Stimulated activated CD8-positive, alpha-beta memory T cell treated with anti-CD3 and anti-CD28 coated beads, Interleukin-7, amount 100 ng/mL, for 4 hours (primary cell): ENCODE measurements around the gene NDUFA8.

Experiments used
- DNase-seq, 2 donors: peaks; one replicate each; pipeline ENCODE4 v3.0.0-alpha.2; 2020; ENCODE audit warnings: low read depth in 2 of 2

The NDUFA8 gene

DNA sequence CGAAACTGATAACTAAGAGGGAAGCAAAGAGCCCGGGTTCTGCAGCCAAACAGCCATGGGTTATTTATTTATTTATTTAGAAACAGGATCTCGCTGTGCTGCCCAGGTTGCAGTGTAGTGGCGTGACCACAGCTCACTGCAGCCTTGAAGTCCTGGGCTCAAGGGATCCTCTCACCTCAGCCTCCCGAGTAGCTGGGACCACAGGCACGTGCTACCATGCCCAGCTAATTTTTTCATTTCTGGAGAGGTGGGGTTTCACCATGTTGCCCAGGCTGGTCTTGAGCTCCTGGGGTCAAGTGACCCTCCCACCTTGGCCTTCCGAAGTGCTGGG lies 24.1 kb downstream of the NDUFA8 start:
- DNase-seq = no peak

DNA sequence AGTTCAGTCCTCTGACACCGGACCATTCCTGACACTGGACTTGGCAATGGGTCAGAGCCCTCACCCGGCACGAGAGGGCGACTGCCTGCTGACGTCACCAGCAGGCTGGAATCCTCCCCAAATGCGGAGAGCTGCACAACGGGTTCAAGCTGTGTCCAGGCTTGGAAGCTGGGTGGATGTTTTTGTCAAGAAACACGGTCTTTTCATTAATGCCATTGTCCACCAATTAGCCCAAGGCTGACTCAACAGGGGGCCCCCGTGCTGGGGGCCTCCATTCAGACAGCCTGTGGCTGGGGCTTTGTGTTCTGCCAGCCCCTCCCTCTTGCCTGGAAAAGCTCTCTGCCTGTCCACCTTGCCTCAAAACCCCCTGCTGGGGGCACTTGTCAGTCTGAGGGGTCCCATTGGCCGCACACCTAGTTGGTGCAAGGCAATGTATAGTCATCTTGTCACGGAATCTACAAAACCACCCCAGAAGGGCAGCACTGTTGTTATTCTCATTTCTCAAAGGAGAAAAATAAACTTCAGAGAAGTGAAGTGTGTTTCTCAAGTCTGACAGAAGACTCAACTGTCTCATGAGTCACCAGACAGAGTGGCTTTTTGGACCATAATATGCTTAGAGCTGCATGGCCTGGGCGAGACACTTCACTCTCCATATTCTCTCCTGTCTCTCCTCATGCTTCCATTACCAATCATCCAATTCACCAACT lies 24.6 kb downstream of the NDUFA8 start:
- no peak for DNase-seq

DNA sequence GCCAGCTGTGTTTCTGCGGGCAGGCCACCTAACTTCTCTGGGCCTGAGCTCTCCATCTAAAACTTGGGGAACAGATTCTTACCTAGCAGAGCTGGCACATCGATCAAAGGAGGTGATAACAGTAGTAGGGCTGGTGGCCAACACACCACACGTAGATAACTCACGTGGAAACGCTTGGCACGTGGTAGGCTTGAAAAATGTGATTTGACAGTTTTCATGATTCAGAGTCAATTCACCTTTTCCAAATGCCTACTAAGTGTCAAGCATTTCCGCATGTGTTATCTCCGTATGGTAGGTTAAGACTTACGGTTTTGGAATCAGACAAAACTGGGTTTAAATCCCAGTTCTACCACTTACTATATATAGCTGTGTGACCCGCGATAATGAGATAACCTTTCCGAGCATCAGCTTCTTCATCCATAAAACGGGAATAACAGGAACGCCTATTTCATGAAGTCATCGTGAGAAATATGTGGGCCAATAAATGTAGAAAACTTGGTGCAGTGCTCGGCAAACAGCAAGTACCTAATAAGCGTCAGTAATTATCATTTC lies 25.5 kb downstream of the NDUFA8 start:
- DNase-seq = no peak

DNA sequence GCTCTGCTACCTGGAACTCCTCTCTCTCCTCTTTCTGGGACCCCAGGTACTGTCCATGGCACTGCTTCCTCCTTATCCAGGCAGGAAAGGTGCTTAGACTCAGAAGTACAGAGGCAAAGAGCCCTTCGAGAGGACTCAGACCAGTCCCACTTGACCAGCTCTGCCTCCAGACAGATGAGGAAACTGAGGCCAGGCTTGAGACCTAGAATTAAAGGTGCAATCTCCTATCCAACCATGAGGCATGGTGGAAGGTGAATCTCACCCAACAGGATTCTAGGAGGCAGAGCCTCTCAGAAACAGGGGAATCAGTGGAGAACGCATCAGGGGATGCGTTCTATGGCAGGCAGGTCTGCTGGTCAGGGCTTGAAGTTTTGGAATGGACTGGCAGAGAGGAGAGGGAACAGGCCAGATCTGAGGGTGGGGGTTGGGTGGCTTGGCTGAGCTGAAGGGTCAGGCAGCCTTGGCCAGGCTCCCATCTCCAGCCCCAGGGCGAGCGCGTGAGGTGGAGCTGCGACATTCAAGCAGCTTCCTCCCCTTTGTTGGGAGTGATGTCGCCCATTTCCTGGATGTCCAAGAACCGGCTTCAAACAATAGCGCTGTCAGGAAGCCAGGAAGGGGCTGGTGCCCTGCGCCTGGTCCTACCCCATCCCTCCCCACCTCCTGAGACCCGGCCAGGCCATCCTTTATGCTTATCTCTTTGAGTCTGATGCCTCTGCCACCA lies 26.2 kb downstream of the NDUFA8 start:
- DNase-seq = no peak

DNA sequence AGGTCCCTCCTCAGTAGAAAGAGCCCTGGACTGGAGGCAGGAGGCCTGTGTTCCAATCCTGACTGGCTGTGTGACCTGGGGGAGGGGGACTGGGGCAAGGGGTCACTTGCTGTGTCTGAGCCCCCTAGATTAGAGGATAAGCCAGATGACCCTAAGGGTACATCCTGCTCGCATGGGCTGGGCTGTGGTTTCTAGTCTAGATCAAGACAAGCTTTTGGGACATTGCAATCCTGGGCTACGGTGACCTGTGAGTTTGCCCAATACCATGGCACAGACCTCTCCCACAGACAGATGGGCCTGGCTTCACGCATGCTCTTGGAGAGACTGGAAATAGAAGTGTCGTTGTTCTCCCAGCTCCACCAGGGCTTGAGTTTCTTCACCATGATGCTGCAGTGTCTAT lies 27.0 kb downstream of the NDUFA8 start:
- DNase-seq = no peak

DNA sequence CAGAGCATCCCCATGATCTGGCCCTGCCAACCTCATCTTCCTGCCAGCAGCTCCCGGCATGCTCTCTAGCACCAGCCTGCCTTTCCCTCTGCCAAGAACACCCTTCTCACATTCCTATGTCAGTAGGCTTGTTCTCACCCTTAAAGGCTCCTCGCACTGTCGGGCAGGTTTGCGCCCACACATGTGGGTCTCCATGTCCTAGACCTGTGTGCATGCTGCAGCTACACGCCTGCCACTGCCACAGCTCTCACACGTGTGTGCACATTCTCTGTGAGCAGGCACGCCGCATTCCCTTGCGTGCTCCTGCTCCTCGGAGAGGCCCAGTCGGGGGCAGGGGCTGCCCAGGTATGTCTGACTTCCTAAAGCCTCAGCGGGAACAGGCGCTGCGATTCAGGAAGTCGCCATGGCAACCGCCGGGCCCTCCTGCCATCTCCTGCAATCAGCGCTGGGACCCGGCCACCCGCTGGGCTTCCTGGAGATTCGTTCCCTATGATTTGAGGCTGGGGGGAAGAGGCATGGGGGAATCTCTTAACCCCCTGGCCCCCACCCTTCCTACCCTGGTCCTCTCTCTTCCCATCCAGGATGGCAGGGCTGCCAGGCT lies 28.1 kb downstream of the NDUFA8 start:
- DNase-seq = no peak

DNA sequence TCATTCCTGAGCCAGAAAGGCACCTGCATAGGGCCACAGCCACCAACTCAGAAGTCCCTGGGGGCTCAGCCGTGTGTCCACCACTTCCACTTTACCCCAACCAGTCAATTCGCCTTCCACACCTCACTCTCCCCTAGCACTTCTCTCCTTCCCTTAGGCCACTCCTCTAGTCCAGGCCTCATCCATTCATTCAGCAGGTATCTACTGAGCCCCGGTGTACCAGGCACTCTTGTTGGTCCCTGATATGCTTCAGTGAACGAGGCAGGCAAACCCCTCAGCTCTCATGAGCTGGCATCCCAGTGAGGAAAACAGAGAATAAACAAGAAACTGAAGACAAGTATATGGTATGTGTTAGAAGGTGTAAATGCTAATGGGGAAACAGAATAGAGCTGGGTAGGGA lies 28.7 kb downstream of the NDUFA8 start:
- DNase-seq = no peak

DNA sequence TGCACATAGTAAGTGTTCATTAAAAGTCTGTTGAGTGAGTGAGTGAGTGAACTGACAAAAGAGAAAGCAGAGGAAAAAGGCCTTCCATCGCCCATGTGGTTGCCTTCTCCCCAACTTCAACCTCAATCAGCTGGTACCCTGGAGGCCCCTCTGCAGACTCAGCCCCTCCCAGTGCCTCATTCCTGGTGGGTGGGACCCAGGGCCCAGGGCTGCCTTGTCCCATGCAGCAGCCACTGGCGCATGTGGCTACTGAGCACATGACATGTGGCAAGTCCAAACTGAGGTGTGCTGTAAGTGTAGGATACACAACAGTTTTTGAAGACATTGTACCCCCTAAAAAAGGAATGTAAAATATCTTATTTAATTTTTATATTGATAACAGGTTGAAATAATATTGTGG lies 29.6 kb downstream of the NDUFA8 start:
- no peak for DNase-seq

DNA sequence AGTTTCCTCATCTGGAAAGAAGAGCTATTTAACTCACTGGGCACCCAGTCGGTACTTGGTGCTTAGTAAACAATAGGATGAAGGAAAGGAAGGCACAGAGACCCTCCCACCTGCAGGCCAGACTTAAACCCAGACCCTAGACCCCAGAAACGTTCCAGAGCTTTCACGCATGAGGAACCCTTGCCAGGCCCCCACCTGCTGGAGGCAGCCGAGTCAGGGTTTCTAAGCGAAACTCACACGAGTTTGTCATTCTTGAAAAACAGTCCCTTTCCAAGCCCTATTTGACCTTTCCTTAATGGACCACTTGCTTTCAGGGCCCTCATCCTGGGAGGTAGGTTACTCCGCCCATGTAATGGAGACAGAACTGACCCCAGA lies 30.6 kb downstream of the NDUFA8 start:
- no peak for DNase-seq

DNA sequence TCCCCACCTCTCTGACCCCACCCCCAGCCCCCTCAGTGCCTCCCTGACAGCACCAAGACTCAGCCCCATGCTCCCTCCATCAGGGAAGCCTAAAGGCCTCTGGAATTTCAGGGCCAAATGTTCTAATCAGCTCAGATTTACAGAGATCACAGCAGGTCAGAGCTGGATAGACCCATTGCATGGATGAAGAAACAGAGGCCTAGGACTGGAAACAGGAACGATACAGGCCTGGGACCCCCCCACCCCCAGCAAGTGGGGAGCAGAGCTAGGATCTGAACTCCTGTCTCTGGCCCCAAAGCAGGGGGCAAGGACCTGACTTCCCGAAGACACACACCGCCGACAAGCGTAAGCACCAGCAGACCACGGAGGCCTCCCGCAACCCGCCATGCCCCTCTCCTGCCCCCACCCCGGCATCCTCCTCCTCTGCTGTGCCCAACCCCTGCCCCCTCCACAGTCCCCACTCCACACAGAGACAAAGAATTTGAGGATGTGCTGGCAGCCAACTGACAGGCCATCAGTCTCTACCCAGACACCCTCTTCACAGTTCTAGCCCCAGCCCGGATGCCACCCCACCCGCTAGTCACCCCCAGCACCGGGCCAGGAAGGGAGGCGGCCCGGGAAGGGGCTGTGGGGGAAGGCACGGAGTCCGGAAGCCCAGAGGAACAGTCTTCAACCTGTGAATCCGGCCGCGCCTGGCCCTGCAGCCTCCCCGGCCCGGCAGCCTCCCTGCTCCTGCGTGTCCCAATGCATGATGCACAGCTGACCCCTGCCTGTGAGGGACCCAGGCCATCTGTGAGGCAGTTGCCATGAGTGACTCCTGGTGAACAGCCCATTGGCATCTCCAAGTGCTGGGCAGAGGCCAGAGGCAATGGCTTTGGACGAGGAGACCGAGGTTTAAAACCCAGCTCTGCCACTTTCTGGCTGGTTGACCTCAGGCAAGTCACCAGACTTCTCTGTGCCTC lies 31.3 kb downstream of the NDUFA8 start:
- DNase-seq = no peak

DNA sequence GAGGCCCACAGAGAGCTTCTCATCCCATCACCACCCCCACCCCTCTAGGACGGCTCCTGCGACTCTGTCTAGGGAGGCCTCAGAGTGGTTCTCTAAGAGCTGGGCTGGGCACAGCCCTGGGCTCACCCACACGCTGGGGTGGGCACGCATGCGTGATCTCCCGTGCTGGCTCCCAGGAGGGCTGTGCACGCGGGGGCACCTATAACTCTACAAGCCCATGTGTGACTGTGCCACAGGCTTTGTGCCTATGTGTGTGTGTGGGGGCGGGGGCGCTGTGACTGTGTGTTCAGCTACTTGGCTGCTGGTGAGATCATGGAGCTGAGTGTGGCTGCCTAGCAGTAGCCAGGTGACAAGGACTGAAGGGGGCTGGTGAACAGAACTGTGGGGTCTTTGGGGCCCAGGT lies 32.2 kb downstream of the NDUFA8 start:
- DNase-seq = peak in 1 of 2 donors; percentile 8

DNA sequence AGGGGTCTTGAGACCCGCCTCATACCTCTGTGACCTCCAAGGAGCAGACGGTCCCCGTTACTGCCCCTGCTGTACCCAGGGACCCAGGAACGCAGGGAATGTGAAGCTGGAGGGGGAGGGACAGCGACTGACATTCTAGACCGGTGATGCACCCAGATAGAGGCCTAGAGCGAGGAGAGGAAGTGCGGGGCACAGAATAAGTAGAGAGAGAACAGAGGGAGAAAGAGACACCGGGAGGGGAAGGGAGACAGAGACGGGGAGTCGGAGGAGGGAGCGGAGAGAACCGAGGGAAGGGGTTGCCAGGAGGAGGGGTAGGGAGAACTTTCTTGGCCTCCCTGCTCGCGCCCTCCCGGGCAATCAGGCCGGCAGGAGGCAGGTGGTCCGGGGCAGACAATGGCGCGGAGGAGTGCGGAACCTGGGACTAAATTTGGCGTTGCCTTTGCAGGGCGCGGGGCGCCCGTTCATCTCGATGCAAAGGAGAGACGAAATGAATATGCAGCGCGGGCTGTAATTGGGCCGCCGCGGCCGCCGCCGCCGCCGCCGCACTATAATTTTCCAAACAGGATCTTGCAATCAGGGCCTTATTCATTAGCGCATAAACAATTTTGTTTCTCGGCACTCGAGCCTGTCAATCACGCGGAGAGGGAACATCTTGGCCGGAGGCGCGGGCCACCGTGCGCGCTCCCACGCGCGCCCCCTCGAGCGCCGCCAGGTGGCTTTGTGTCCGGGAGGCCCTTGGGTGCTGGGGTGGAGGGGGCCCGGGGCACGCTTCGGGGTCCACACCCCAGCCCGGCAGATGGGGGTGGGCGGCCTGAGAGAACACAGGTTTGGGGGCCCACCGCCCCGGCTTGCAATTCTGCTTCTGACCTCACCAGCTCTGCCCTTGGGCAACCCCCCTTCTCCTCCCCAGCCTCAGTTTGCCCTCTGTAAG lies 33.0 kb downstream of the NDUFA8 start:
- no peak for DNase-seq

DNA sequence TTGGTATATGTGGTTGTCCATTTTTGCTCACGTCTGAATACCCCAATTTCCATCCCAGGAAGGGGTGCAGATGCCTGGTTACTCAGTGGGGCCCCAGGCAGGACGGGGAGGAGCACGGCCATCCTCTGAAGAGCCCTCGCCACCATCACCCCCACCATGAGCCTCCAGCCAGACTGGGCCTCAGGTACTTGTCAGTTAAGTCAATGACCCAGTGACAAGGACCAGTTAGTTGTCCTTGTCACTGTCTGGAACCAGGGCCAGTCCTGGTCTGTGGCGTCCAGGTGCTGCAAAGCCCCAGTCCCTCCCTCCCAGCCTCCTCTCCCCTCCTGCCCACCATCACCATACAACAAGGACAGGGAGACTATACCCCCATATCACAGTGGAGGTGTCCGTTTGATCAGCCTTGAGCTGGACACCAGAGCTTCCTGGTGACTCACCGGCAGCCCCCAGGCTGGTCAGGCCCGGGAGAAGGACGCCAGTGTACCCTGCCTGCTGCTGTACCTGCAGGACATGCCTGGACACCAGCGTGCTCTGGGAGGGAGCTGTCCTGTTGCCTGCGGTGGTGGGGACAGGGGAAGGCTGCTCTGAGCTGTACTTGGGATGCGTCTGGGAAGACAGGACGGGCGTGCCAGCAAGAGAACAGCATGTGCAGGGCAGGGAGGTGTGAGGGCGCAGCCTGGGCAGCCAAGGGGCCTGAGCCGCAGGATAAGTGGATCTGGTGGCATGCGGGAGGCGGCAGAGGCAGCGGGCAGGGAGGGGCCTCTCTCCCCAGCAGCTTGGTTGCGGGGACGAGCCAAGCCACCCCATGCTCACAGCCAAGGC lies 33.9 kb downstream of the NDUFA8 start:
- DNase-seq = no peak

DNA sequence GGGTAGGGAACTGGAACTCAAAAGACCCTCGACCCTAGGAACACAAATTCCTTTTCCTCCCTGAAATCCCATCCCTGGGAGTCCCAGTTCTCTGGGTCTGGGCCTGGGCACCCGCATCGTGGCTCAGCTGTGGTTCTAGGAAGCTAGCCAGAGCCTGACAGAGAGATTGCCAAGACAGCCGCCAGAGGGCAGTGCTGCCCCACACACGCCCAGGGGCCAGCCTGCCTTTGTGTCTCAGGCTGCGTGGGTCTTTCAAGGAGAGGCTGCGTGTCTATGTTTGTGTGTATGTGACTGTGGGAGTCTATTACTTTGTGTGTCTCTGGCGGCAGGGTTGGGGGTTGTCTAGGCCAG lies 34.4 kb downstream of the NDUFA8 start:
- DNase-seq = peak; percentile 57 to 59

DNA sequence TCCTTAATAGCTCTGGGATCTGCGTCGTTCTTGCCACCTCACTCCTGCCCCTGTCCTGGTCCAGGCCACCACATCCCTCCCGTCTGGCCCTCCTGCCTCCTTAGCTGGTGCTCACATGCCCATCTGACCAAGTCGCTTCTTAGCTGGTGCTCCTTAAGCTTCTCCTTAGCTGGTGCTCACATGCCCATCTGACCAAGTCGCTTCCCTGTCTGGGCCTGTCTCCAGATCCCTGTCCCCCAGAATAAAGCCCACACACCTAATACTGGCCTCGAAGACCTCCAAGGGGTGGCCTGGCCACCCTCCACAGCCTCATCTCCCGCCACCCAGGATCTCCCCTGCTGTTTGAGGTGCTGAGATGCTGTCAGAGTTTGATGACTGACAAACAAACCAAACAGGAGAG lies 35.1 kb downstream of the NDUFA8 start:
- DNase-seq = no peak

DNA sequence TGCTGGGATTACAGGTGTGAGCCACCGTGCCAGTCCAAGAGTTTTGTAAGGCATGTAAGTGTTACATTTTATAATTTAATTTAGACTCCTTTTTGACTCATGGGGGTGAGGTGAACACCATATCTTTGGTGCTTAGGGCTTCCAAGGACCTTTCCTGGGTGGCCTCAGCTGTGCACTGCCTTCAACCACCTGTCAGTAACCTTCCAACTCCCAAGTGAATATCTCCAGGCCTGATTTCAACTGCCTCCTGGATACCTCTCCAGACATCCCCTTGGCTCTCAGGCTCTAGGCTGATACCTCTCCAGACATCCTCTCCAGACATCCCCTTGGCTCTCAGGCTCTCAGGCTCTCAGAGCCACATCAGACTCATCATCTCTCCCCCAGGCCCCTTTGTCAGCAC lies 35.5 kb downstream of the NDUFA8 start:
- DNase-seq = no peak

DNA sequence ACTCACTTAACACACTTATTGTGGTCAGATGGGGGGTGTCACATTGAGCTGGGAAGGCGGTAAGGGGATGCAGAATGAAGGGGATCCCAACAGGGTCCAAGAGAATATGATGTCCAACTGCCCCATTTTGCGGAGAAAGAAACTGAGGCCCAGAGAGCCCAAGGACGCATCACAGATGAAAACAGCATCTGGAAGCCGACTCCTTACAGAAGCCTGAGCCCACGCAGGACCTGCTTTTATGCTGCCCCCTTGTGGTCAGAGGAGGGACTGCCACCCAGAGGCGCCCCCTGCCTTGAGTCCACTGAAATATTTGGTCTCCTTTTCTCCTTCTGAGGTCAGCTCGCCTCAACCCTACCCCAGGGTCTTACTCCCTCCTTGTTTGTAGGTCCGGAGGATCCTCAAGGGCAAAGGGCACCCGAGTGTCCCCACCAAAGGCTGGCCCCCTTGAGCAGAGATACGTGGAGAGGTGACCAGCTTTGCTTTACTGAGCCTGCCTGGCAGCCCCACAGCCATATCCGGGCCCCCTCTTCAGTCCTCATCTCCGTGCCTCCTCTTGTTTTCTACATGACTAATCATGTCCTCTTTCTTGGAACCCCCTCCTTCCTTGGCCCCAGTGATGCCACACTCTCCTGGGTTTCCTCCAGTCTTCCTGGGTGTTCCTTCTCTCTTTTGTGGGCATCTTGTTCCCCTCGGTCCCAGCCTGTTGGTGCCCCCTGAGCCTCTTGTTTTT lies 36.5 kb downstream of the NDUFA8 start:
- DNase-seq = peak; percentile 42 to 44

DNA sequence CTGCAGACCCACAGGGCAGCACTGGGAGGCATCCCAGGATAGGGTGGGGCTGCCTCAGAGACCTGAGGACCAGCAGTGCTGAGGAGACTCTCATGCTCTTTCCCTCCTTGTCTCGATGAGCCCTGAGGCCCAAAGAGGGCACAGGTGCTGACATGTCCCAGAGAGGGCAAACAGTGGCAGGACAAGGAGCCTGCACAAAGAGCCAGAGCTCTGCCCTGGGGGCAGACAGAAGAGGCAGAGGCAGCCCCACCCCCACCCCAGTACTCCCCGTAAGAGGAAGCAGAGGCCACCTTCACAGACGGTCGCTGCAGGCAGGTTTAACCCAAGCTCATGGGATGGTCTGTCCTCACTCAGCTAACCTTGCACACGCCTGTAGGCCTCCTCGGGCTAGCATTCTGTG lies 37.1 kb downstream of the NDUFA8 start:
- no peak for DNase-seq

DNA sequence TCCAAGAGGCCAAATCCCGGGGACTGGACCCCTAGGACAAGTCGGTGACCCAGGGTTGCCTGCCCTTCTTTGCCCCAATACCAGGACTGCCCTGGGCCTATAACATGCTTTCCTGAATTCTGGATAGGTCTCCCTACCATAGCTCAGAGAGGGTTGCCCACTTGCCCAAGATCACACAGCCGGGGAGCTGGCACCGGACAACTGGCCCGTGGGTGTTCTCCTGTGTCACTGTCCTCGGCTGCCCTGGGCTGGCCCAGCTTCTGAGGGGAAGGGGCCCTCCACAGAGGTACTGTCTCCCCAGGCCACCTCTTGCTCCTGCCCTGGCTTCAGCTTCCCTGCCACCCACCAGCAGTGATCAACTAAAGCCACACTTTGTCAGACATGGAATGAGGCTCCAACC lies 37.6 kb downstream of the NDUFA8 start:
- DNase-seq = no peak
